Neural progenitor cell (in vitro differentiated cells): ENCODE data around the gene PCK2. TPM values are rescaled to one million over a fixed set of nuclear protein-coding genes. Genes with fewer than 3 reads are reported as not detected.

Source experiments
- DNase-seq: peaks from one replicate; pipeline ENCODE4 v3.0.0-alpha.2; 2016; ENCODE audit warnings: low spot score
- H2AFZ ChIP-seq: fragments of 200-600 bp; sonication (generic); replicated peaks from 2 replicates; pipeline ENCODE4 v1.6.1; 2016; ENCODE audit warnings: antibody characterized with exemption
- H3F3A ChIP-seq: fragments of 200-600 bp; sonication (generic); 2 replicates; pipeline ENCODE4 v1.6.1; 2016; ENCODE audit warnings: antibody characterized with exemption, low read depth
- H3K27ac ChIP-seq: fragments of 200-600 bp; sonication (generic); 2 replicates; pipeline ENCODE4 v1.5.1; 2016; ENCODE audit warnings: mild to moderate bottlenecking
- H3K27me3 ChIP-seq: fragments of 200-600 bp; sonication (generic); 2 replicates; pipeline ENCODE4 v1.6.1; 2016; ENCODE audit warnings: mild to moderate bottlenecking, moderate library complexity
- H3K36me3 ChIP-seq: fragments of 200-600 bp; sonication (generic); 2 replicates; pipeline ENCODE4 v1.5.1; 2016
- H3K4me1 ChIP-seq: fragments of 200-600 bp; sonication (generic); 2 replicates; pipeline ENCODE4 v1.6.1; 2016; ENCODE audit warnings: mixed run types
- H3K4me2 ChIP-seq: fragments of 200-600 bp; sonication (generic); 2 replicates; pipeline ENCODE4 v1.6.1; 2016
- H3K4me3 ChIP-seq: fragments of 200-600 bp; sonication (generic); 2 replicates; pipeline ENCODE4 v1.5.1; 2016
- H3K79me2 ChIP-seq: fragments of 200-600 bp; sonication (generic); 2 replicates; pipeline ENCODE4 v1.6.1; 2016; ENCODE audit warnings: low read depth
- H3K9ac ChIP-seq: fragments of 200-600 bp; sonication (generic); 2 replicates; pipeline ENCODE4 v1.6.1; 2016
- H3K9me3 ChIP-seq: fragments of 200-600 bp; sonication (generic); 2 replicates; pipeline ENCODE4 v1.5.1; 2016; ENCODE audit warnings: low read depth
- H4K20me1 ChIP-seq: fragments of 200-600 bp; sonication (generic); 2 replicates; pipeline ENCODE4 v1.6.1; 2016; ENCODE audit warnings: low read depth
- H3K27ac Mint-ChIP-seq: 3 replicates; pipeline ENCODE4 v1.8.0; 2021; ENCODE audit warnings: mixed read lengths
- H3K27me3 Mint-ChIP-seq: 2 replicates; pipeline ENCODE4 v1.8.0; 2022; ENCODE audit warnings: low read depth, mild to moderate bottlenecking, inconsistent platforms, moderate library complexity, mixed read lengths; ENCODE audit not compliant: insufficient read depth
- H3K36me3 Mint-ChIP-seq: 3 replicates; pipeline ENCODE4 v1.8.0; 2021; ENCODE audit warnings: mixed read lengths
- H3K4me1 Mint-ChIP-seq: 3 replicates; pipeline ENCODE4 v1.8.0; 2021; ENCODE audit warnings: mixed read lengths
- H3K4me3 Mint-ChIP-seq: 3 replicates; pipeline ENCODE4 v1.8.0; 2021; ENCODE audit warnings: mild to moderate bottlenecking, moderate library complexity, mixed read lengths
- H3K9me3 Mint-ChIP-seq: 3 replicates; pipeline ENCODE4 v1.8.0; 2020; ENCODE audit warnings: mixed read lengths
- EZH2 ChIP-seq: fragments of 200-600 bp; sonication (generic); IDR thresholded peaks from 2 replicates; pipeline ENCODE4 v1.6.1; 2017; ENCODE audit warnings: antibody characterized with exemption, mild to moderate bottlenecking, moderate library complexity
- EZH2phosphoT487 ChIP-seq: fragments of 200-600 bp; sonication (generic); IDR thresholded peaks from 2 replicates; pipeline ENCODE4 v1.6.1; 2017; ENCODE audit warnings: antibody characterized with exemption
- total RNA-seq: library from RNA; depleted of rRNA; stranded (reverse); fragments of >200 nt; gene quantifications from 2 replicates; pipeline ENCODE4 v1.2.3, GENCODE V29; 2015; ENCODE audit warnings: low replicate concordance
- TF ChIP-seq, protein P1 (sequence below): fragments of 200-600 bp; sonication (generic); IDR thresholded peaks from 2 replicates; pipeline ENCODE4 v1.5.1; 2017; ENCODE audit warnings: antibody characterized with exemption, mild to moderate bottlenecking

Gene PCK2
- total RNA-seq, 1 donor from 2014 or later, result 11.1 TPM

DNA sequence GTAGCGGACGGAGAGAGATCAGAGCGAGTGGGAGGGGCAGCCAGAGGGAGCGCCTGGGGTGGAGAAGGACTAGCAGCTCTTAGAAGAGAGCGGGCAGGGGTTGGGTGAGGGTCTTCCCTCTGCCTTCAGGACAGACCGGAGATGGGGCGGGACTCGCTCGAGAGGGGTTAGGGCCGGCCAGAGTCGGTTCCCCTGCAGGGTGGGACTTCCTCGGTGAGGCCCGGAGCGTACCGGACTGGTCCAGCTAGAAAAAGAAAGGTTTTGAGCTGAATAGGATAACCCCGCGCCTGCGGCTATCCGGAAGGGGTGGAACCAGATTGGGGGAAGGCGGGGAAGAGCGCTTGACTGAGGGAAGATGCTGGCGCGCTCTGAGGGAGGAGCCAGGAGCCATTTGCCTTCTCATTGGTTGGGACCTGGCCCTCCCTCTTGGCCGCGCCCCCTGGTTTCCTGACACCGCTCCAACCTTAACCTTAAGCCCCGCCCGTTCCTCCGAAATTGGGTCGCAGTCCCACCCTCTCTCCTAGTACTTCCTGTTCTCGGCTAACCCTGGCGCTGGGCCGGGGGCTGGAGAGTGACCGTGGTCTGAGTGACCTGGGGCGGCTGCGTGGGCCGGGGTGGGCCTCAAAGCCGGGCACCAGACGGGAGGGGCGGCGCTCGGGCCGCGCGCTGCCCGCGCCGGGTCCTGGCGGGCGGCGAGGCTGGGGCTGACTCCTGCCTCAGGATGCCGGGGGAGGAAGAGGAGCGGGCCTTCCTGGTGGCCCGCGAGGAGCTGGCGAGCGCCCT is 53.1 kb downstream of the PCK2 start, which contains the start of gene RNF31:
RNF31 (plus strand) TSS at position 521 of the 783 bp plus-strand sequence; CDS start at position 722, 201 bp downstream.
- Histone ChIP-seq H3F3A (peaks cover 11% of the 10 kb centered on the region), H2AFZ (peak within 1 kb of the TSS; percentile 81), H3K36me3 (no peaks in the 10 kb centered on the region), H3K9me3 (no peaks in the 10 kb centered on the region), H3K9ac (peak within 1 kb of the TSS; percentile 88), H3K27ac (peak within 1 kb of the TSS; percentile 61), H3K4me3 (peak within 1 kb of the TSS; percentile 90), H3K4me1 (peaks cover 10% of the 10 kb centered on the region), H3K79me2 (peaks cover 33% of the 10 kb centered on the region), H3K27me3 (no peaks in the 10 kb centered on the region), H4K20me1 (peaks cover 15% of the 10 kb centered on the region), H3K4me2 (peak within 1 kb of the TSS; percentile 100)
- DNase-seq, result peak; percentile 99
- Mint-ChIP-seq H3K36me3 (peaks cover 10% of the 10 kb centered on the region), H3K4me1 (peaks cover 23% of the 10 kb centered on the region), H3K27ac (peak within 1 kb of the TSS; percentile 91), H3K4me3 (peak within 1 kb of the TSS; percentile 99), H3K27me3 (no peaks in the 10 kb centered on the region), H3K9me3 (no peaks in the 10 kb centered on the region)
- no peak for TF ChIP-seq EZH2
- TF ChIP-seq, protein P1, sequence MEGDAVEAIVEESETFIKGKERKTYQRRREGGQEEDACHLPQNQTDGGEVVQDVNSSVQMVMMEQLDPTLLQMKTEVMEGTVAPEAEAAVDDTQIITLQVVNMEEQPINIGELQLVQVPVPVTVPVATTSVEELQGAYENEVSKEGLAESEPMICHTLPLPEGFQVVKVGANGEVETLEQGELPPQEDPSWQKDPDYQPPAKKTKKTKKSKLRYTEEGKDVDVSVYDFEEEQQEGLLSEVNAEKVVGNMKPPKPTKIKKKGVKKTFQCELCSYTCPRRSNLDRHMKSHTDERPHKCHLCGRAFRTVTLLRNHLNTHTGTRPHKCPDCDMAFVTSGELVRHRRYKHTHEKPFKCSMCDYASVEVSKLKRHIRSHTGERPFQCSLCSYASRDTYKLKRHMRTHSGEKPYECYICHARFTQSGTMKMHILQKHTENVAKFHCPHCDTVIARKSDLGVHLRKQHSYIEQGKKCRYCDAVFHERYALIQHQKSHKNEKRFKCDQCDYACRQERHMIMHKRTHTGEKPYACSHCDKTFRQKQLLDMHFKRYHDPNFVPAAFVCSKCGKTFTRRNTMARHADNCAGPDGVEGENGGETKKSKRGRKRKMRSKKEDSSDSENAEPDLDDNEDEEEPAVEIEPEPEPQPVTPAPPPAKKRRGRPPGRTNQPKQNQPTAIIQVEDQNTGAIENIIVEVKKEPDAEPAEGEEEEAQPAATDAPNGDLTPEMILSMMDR, result no peak
- TF ChIP-seq EZH2phosphoT487, result no peak

DNA sequence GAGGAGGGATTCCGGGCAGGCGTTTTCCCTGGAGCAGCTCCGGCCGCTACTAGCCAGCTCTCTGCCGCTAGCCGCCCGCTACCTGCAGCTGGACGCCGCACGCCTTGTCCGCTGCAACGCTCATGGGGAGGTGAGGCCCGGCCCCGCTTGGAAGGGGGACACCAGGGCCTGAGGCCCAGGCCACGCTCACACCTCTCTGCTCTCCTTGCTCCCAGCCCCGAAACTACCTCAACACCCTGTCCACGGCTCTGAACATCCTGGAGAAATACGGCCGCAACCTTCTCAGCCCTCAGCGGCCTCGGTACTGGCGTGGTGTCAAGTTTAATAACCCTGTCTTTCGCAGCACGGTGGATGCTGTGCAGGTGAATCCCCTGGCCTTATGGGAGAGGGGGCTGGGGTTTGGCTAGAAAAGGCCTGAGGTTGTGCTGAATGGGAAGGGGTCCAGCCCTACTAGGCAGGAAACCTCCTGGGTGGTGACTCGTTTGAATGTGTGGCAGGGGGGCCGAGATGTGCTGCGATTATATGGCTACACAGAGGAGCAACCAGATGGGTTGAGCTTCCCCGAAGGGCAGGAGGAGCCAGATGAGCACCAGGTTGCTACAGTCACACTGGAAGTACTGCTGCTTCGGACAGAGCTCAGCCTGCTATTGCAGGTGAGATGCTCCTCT is 53.8 kb downstream of the PCK2 start:
- Mint-ChIP-seq H3K36me3 (peaks cover 10% of the 10 kb centered on the region), H3K4me1 (peaks cover 19% of the 10 kb centered on the region), H3K4me3 (peak overlapping the region; percentile 99), H3K9me3 (no peaks in the 10 kb centered on the region), H3K27me3 (no peaks in the 10 kb centered on the region), H3K27ac (peak overlapping the region; percentile 50)
- H3K9ac ChIP-seq, result peak overlapping the region; percentile 88
- peaks cover 15% of the 10 kb centered on the region for H4K20me1 ChIP-seq
- H3K79me2 ChIP-seq, result peaks cover 33% of the 10 kb centered on the region
- H3K9me3 ChIP-seq, result no peaks in the 10 kb centered on the region
- H3K4me2 ChIP-seq, result peak overlapping the region; percentile 100
- H2AFZ ChIP-seq, result peak overlapping the region; percentile 81
- H3K36me3 ChIP-seq, result no peaks in the 10 kb centered on the region
- H3K4me3 ChIP-seq, result peak overlapping the region; percentile 90
- no peaks in the 10 kb centered on the region for H3K27me3 ChIP-seq
- H3K27ac ChIP-seq, result no peak overlapping the region
- H3F3A ChIP-seq, result peaks cover 4% of the 10 kb centered on the region
- TF ChIP-seq, protein P1, result no peak
- no peak for TF ChIP-seq EZH2
- no peak for TF ChIP-seq EZH2phosphoT487
- DNase-seq, result no peak
- H3K4me1 ChIP-seq, result peaks cover 10% of the 10 kb centered on the region

DNA sequence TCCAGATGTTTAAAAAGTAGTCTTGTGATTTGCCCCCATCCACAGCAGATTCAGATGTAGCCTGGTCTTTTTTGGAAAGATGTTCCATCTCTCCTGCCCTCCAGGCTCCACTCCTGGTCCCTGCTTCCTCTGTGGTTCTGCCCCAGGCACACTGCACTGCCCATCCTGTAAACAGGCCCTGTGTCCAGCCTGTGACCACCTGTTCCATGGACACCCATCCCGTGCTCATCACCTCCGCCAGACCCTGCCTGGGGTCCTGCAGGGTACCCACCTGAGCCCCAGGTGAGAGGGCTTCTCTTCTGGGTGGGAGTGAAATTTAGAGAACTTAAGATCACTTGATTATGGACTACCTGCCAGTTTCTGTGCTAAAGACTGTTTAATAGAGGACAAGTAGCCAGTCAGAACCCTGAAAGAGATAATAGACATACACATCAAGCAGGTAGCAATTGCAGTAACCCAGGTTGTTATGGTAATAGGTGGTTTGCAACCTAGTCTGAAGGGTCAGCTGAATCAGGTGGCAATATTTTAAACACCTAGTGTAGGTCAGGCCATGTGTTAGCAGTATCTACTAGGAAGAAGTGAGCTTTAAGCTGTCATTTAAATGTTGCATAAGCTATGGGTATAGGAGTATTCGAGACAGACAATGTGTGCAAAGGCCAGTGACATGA is 55.3 kb downstream of the PCK2 start:
- Histone ChIP-seq H3K79me2 (peaks cover 33% of the 10 kb centered on the region), H3K9me3 (no peaks in the 10 kb centered on the region), H3K9ac (no peak overlapping the region), H3K27me3 (no peaks in the 10 kb centered on the region), H3K36me3 (peaks cover under 1% of the 10 kb centered on the region), H3K4me2 (no peak overlapping the region), H3F3A (peaks cover 4% of the 10 kb centered on the region), H4K20me1 (peaks cover 15% of the 10 kb centered on the region), H2AFZ (no peak overlapping the region), H3K27ac (no peak overlapping the region), H3K4me3 (no peak overlapping the region), H3K4me1 (peaks cover 10% of the 10 kb centered on the region)
- TF ChIP-seq, protein P1, result no peak
- TF ChIP-seq EZH2 (no peak), EZH2phosphoT487 (no peak)
- Mint-ChIP-seq H3K4me1 (peaks cover 19% of the 10 kb centered on the region), H3K36me3 (peaks cover 8% of the 10 kb centered on the region), H3K9me3 (no peaks in the 10 kb centered on the region), H3K27ac (no peak overlapping the region), H3K27me3 (no peaks in the 10 kb centered on the region), H3K4me3 (peak overlapping the region; percentile 99)
- DNase-seq, result no peak
